PC-3 (cell line): Measurements from ENCODE around the gene ZMIZ2. TPM values are rescaled to one million over a fixed set of nuclear protein-coding genes. Genes with fewer than 3 reads are reported as not detected.
A peak's percentile ranks its signal among the peaks of the same experiment; 100 is the strongest.

Experiments
- ATAC-seq: fragments of 200-7000 bp; cut with Tn5 transposase; 2 replicates; pipeline ENCODE4 v1.9.1; 2020; ENCODE audit warnings: mild to moderate bottlenecking, moderate library complexity
- BruUV-seq: library from RNA; stranded (reverse); fragments of 400-500 nt; replicated peaks from 2 replicates; lab custom pipeline; 2021; lab: Mats Ljungman, UMichigan
- CTCF ChIA-PET: fragments of 300-600 bp; sonication (Branson Sonifier 250); formaldehyde crosslinking; loops from one replicate; lab custom pipeline; 2022; ENCODE audit warnings: antibody characterized with exemption; lab: Charles Lee
- POLR2A ChIA-PET: fragments of 300-600 bp; sonication (Branson Sonifier 250); formaldehyde crosslinking; loops from one replicate; lab custom pipeline; 2022; ENCODE audit warnings: antibody characterized with exemption; ENCODE audit not compliant: unreplicated experiment; lab: Charles Lee
- DNase-seq: peaks from one replicate; pipeline ENCODE4 v3.0.0-alpha.2; 2015
- H2AFZ ChIP-seq: fragments of 300-600 bp; sonication (generic); 2 replicates; pipeline ENCODE4 v1.6.0; 2016; ENCODE audit warnings: antibody characterized with exemption, low read length
- H3F3A ChIP-seq: fragments of 300-600 bp; sonication (generic); one replicate; pipeline ENCODE4 v1.6.0; 2017; ENCODE audit warnings: antibody characterized with exemption, low read length, control low read depth, mild to moderate bottlenecking; ENCODE audit not compliant: unreplicated experiment
- H3K27ac ChIP-seq: fragments of 300-600 bp; sonication (generic); 2 replicates; pipeline ENCODE4 v1.5.1; 2016; ENCODE audit warnings: mild to moderate bottlenecking, low read length
- H3K27me3 ChIP-seq: fragments of 300-600 bp; sonication (generic); 2 replicates; pipeline ENCODE4 v1.6.1; 2016; ENCODE audit warnings: low read length, mixed read lengths
- H3K36me3 ChIP-seq: fragments of 300-600 bp; sonication (generic); 2 replicates; pipeline ENCODE4 v1.6.1; 2016; ENCODE audit warnings: low read depth, mixed run types, low read length, mixed read lengths
- H3K4me1 ChIP-seq: fragments of 300-600 bp; sonication (generic); 2 replicates; pipeline ENCODE4 v1.5.1; 2016; ENCODE audit warnings: low read length; ENCODE audit not compliant: insufficient read depth
- H3K4me2 ChIP-seq: fragments of 300-600 bp; sonication (generic); 2 replicates; pipeline ENCODE4 v1.6.0; 2016; ENCODE audit warnings: low read length
- H3K4me3 ChIP-seq: fragments of 300-600 bp; sonication (generic); 2 replicates; pipeline ENCODE4 v1.5.1; 2016; ENCODE audit warnings: mild to moderate bottlenecking, low read length, mixed read lengths
- H3K79me2 ChIP-seq: fragments of 300-600 bp; sonication (generic); 2 replicates; pipeline ENCODE4 v1.6.1; 2017; ENCODE audit warnings: low read length, mixed read lengths
- H3K9ac ChIP-seq: fragments of 300-600 bp; sonication (generic); 2 replicates; pipeline ENCODE4 v1.6.0; 2016; ENCODE audit warnings: mild to moderate bottlenecking, low read length
- H3K9me2 ChIP-seq: fragments of 300-600 bp; sonication (generic); replicated peaks from 2 replicates; pipeline ENCODE4 v1.6.1; 2016; ENCODE audit warnings: mixed run types, low read length, mixed read lengths
- H3K9me3 ChIP-seq: fragments of 300-600 bp; sonication (generic); 2 replicates; pipeline ENCODE4 v1.6.1; 2016; ENCODE audit warnings: low read length, mixed read lengths
- H4K20me1 ChIP-seq: fragments of 300-600 bp; sonication (generic); 2 replicates; pipeline ENCODE4 v1.6.1; 2016; ENCODE audit warnings: low read length, mixed read lengths
- EZH2 ChIP-seq: fragments of 300-600 bp; sonication (generic); IDR thresholded peaks from one replicate; pipeline ENCODE4 v1.6.1; 2017; ENCODE audit warnings: antibody characterized with exemption, mild to moderate bottlenecking, low read length; ENCODE audit not compliant: unreplicated experiment
- EZH2phosphoT487 ChIP-seq: fragments of 300-600 bp; sonication (generic); IDR thresholded peaks from 2 replicates; pipeline ENCODE4 v1.6.1; 2018; ENCODE audit warnings: mild to moderate bottlenecking, antibody characterized with exemption, low read length, borderline replicate concordance
- intact Hi-C: fragments of 100-400 bp; cut with micrococcal nuclease; formaldehyde crosslinking; loops from 2 replicates; pipeline ENCODE4 v1.9.0; 2023
- total RNA-seq: library from RNA; depleted of rRNA; stranded (reverse); fragments of >200 nt; gene quantifications from 2 replicates; pipeline ENCODE4 v1.2.3, GENCODE V29; 2014
- TF ChIP-seq, protein P1 (sequence below): fragments of 300-600 bp; sonication (generic); conservative IDR thresholded peaks from 2 replicates; pipeline ENCODE4 v1.5.1; 2017; ENCODE audit warnings: antibody characterized with exemption, low read depth, mild to moderate bottlenecking, low read length

ZMIZ2 gene
- total RNA-seq, 1 experiment from 2014 or later = 18.3 TPM

GRCh38 chr7:44759246-44759645 is 10.6 kb downstream of the ZMIZ2 start:
- H3K36me3 ChIP-seq = peaks cover 15% of the 10 kb centered on the region; the same call in 1 of the 2 replicates
- TF ChIP-seq, protein P1, sequence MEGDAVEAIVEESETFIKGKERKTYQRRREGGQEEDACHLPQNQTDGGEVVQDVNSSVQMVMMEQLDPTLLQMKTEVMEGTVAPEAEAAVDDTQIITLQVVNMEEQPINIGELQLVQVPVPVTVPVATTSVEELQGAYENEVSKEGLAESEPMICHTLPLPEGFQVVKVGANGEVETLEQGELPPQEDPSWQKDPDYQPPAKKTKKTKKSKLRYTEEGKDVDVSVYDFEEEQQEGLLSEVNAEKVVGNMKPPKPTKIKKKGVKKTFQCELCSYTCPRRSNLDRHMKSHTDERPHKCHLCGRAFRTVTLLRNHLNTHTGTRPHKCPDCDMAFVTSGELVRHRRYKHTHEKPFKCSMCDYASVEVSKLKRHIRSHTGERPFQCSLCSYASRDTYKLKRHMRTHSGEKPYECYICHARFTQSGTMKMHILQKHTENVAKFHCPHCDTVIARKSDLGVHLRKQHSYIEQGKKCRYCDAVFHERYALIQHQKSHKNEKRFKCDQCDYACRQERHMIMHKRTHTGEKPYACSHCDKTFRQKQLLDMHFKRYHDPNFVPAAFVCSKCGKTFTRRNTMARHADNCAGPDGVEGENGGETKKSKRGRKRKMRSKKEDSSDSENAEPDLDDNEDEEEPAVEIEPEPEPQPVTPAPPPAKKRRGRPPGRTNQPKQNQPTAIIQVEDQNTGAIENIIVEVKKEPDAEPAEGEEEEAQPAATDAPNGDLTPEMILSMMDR = no peak
- TF ChIP-seq EZH2phosphoT487 = no peak
- TF ChIP-seq EZH2 = no peak
- H3K79me2 ChIP-seq = peaks cover 18% of the 10 kb centered on the region
- BruUV-seq = no TSS peak
- H3K9me2 ChIP-seq = no peaks in the 10 kb centered on the region
- H3K4me1 ChIP-seq = no peaks in the 10 kb centered on the region
- H2AFZ ChIP-seq = no peak overlapping the region
- no peaks in the 10 kb centered on the region for H4K20me1 ChIP-seq
- no peak overlapping the region for H3K4me2 ChIP-seq
- no peaks in the 10 kb centered on the region for H3K27me3 ChIP-seq
- no peak overlapping the region for H3K4me3 ChIP-seq
- no peaks in the 10 kb centered on the region for H3K9me3 ChIP-seq
- intact Hi-C loops = no loop called here
- H3K27ac ChIP-seq = no peak overlapping the region
- ATAC-seq (no peak), DNase-seq (no peak)
- no peak overlapping the region for H3K9ac ChIP-seq
- CTCF ChIA-PET = no interaction called here
- POLR2A ChIA-PET = no interaction called here
- H3F3A ChIP-seq = no peaks in the 10 kb centered on the region

- H3K36me3 ChIP-seq = peaks cover 20% of the 10 kb centered on the region
- H3K9ac ChIP-seq = no peak overlapping the region
- no peaks in the 10 kb centered on the region for H3K9me3 ChIP-seq
- ATAC-seq (no peak), DNase-seq (no peak)
- H3K9me2 ChIP-seq = no peaks in the 10 kb centered on the region
- intact Hi-C loops = no loop called here
- H3K4me3 ChIP-seq = no peak overlapping the region
- H3K79me2 ChIP-seq = peaks cover 9% of the 10 kb centered on the region; the same call in 1 of the 2 replicates
- POLR2A ChIA-PET = no interaction called here
- H4K20me1 ChIP-seq = no peaks in the 10 kb centered on the region
- no peak overlapping the region for H3K27ac ChIP-seq
- no peaks in the 10 kb centered on the region for H3K4me1 ChIP-seq
- no peak overlapping the region for H2AFZ ChIP-seq
- no peak overlapping the region for H3K4me2 ChIP-seq
- TSS peak; percentile 19 for BruUV-seq
- no peaks in the 10 kb centered on the region for H3F3A ChIP-seq
- no peaks in the 10 kb centered on the region for H3K27me3 ChIP-seq
- CTCF ChIA-PET = no interaction called here
- TF ChIP-seq EZH2 (no peak), EZH2phosphoT487 (no peak)
- TF ChIP-seq, protein P1 = no peak
These were observed 11.5 kb downstream of the ZMIZ2 start for GRCh38 chr7:44760034-44760580.
